Activated T-cell treated with anti-CD3 and anti-CD28 coated beads for 4 hours (primary cell): ENCODE data around the gene CCDC27.

Experiments used
- DNase-seq: peaks from one replicate; pipeline ENCODE4 v3.0.0-alpha.2; 2020

CCDC27 gene

DNA sequence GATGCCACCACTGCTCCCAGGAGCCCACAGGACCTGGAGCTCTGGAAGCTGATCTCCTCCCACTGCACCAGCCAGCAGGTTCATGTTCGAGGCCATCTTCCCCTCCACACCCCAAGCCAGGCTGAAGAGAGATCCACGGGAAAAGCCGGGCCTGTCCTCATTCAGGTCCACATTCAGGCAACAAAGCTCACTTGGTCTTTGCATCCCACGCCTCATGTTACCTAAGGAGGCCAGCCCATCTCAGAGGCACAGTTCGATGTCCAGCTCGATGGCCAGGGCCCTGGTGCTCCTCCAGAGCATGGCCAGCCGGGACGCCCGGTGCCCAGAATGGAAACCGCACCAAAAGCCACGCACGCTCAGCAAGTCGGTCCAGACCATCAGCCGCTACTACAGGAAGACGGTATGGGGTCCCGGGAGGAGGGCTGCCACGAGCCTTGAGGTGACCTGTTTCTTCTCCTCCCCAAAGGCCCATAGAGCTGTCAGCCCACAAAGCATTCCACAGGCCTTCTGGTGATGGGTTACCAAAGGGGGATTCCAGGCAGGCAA lies at the start of gene CCDC27:
TSS of gene CCDC27 (plus strand) at position 51 of the 546 bp plus-strand sequence. CDS start at position 83, 32 bp downstream.
- DNase-seq = no peak

DNA sequence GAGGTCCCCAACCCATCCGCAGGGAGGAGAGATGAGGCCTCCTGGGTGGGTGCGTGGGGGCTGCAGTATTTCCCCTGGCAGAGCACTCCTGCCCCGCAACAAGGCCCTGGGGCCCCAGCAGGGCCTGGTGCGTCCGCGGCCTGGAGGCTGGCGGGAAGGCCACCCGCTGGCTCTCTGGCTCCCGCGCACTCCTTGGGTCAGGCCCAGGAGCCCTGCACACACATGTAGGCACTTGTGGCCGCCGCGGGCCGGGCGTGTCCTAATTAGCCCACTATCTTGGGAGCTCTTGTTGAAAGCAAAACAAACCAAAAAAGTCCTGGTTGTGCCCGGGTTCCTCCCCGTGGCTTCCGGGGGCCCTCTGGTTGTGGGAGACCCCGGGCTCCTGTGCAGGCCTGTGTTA lies 49.7 kb upstream of the CCDC27 start:
- no peak for DNase-seq

DNA sequence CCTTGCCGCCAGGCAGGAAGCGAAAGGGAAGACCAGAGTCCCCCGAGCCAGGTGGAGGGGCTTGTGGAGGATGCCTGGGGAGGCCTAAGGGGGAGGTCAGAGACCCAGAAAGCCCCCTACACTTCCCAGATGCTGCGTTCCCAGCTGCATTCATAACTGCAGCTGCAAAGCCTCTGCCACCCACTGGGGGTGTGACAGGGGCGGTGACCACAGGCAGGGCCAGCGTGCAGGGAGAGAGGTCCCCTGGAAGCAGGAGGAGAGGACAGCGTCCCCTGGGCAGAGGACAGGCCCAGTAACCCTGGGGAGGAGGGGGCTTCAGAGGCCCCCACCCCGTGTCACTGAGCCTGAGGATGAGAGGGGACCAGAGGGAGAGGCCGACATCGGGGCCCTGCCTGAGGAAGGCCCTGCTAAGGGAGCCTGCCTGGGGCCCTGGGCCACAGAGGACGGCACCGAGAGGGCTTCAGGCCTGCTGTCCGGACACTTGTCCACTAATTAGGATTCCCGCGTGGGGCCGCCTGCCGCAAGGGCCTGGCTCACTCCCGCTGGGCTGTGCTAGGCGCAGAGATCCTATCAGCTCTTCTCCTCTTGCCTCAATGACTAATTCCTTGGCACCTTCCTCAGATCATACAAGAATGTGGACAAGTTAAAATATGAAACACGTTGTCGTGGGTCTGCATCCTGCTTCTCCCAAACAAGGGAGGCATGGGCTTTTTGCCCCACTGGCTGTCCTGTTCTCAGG lies 49.1 kb upstream of the CCDC27 start:
- no peak for DNase-seq

DNA sequence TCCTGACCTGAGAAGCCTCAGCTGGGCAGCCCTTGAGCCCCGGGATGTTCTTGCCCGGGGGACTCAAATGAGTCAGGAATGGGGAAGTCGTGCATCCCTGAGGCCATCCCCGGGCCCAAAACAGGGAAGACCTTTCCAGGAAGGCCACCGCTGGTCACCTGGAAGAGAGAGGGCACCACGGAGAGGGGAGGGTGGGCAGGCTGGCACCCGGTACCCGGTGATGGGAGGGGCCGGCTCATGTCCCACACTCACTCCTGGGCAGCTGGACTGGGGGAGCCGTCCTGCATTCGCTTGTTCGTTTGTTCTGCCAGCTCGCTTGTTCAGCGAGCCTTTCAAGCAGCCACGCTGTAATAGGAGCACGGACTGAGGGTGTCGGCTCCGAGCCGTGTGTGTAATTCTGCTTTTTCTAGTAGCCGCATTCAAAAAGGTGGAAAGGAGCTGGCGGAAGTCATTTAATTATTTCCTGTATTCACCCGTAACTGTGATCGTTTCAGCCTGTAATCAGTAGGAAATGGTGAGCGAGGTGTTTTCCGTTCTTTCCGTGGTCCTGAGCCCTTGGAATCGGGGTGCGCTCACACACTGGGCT lies 48.4 kb upstream of the CCDC27 start:
- no peak for DNase-seq

DNA sequence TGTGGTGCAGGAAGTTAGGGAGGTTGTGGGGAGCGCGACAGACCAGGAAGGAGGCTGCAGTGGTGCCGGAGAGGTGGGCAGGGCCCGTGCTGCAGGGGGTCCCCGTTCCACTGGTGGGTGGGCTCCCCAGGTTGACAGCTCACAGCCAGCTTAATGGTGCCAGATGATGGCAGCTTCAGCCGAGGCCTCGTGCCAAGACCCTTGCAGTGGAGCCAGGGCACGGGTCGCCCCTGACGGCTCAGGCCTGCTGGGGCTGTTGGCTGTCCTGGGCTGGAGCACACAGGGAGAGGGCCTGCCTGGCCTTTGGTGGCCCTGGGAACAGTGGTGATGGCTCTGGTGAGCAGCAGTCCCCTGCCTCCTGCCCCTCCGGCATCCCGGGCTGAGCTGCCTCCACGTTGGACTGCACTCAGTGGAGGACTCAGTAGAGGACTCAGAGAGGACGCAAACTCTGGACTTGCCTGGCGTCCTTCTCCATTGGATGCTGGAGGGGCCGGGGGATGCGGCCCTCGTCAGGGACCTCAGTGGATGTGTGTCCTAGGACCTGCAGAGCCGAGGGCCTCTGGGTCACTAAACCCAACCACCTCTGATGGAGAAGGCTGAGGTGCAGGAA lies 46.8 kb upstream of the CCDC27 start:
- no peak for DNase-seq

DNA sequence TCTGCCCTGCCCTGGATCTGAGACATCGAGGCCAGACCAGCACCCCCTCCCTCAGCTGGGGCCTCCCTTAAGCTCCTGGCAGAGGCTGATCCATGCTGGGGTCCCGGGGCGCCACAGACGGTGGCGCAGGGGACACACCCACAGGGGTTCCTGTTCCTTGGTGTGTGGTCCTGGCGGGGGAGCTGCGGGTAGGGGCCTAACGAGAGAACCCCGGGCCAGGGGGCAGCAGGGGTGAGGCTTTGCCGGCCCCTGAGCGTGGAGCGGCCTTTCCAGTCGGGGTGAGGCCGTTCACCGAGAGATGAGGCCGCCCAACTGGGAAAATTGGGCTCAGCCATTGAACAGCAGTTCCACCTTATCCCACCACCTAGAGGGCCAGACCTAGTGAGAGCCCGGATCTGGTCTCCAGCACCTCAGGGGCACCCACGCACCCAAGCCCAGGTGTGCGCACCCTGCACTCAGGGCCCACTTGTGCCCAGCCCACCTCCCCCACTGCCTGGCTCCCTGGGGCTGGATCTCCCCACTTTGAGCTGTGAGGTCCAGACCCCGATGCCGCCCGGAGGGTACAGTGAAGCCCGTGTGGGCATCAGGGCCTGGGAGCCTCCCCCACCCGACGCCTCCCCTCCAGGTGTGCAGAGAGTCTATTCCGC lies 45.5 kb upstream of the CCDC27 start:
- no peak for DNase-seq

DNA sequence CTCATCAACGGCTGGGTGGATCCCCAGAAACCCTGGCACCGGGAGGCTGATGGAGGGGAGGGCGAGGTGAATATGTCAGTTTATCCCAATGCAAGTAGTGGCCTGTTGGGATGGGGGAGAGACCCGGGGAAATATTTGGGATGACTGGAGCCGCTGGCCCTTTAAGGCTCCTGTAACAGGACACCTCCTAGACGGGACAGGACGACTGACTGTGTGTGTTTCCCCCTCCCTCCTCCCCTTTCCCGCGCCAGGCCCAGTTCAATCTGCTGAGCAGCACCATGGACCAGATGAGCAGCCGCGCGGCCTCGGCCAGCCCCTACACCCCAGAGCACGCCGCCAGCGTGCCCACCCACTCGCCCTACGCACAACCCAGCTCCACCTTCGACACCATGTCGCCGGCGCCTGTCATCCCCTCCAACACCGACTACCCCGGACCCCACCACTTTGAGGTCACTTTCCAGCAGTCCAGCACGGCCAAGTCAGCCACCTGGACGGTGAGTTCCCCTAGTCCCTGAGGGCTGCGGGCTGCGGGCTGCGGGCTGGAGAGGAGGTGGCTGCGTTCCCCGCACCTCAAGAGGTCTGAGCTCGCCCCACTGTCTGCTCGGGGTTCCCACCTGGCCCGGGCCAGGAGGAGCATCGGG lies 44.8 kb upstream of the CCDC27 start:
- no peak for DNase-seq

DNA sequence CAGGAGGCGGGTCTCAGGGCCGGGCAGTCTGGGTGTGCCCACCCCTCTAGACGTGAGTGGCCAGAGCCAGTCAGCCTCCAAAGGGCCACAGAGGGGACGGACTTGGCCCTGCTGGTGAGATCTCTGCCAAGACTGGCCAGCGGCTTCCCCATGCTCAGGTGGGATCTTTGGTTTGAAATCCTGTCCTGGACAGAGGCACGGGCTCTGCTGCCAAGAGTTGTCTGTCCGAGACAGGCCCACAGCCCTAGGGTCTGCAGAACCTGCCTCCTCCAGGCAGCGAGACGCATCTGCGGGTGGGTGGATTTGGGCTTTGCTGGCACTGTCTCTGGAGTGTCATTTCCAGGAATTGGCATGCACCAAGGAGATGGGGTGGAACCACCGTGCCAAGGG lies 44.3 kb upstream of the CCDC27 start:
- no peak for DNase-seq

DNA sequence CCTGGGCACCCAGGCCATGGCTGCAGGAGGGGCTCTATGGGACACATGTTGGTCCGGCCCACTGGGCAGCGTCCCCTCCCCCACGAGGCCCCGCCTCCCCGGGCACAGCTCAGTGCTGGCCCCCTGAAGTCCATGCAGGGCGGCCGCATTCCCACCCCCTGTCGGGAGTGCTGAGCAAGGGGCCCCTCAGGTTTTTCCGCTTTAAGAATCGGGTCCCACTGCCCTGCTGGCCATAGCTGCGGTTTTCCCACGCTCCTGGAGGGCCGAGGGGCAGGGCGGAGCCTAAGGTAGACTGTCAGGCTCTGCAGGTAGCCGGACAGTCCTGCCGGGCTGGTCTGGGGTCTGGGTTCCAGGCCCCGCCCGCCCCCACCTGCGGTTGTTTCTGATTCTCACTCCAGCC lies 43.5 kb upstream of the CCDC27 start:
- DNase-seq = no peak

DNA sequence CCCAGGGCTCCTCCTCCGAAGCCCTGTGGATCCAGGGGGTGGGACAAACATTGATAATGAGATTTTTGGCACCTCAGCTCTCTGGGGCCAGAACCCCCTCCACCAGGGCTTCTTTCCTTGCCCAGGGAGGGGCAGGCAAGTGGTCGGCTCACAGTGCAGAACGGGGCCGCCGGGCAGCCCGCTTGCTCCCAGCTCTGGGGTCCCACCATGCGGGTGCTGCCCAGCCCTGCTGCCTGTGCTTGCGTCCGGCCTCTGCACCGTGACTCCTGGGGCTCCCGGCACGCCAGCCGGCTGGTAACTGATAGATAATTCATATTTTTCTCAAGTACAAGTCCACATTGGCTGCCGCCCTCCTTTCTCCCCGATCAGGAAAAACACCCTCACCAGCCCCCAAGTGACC lies 42.0 kb upstream of the CCDC27 start:
- no peak for DNase-seq

DNA sequence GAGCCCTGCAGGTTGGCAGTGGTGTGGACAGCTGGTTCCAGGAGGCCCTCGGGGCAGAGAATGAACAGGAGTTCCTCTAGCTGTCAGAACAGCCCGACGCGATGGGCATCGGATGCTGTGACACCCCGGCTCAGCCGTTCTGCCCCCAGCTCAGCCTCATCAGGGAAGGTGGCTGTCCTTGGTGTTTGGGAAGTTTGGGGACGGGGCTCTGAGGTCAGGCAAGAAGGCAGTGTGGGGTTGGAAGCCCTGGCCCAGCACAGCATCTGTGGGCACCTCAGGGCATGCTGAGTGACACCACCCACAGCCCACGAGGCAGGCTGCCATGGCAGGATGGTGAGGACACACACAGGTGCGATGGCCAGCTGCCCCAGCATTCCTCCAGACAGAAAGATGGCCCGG lies 40.9 kb upstream of the CCDC27 start:
- no peak for DNase-seq

DNA sequence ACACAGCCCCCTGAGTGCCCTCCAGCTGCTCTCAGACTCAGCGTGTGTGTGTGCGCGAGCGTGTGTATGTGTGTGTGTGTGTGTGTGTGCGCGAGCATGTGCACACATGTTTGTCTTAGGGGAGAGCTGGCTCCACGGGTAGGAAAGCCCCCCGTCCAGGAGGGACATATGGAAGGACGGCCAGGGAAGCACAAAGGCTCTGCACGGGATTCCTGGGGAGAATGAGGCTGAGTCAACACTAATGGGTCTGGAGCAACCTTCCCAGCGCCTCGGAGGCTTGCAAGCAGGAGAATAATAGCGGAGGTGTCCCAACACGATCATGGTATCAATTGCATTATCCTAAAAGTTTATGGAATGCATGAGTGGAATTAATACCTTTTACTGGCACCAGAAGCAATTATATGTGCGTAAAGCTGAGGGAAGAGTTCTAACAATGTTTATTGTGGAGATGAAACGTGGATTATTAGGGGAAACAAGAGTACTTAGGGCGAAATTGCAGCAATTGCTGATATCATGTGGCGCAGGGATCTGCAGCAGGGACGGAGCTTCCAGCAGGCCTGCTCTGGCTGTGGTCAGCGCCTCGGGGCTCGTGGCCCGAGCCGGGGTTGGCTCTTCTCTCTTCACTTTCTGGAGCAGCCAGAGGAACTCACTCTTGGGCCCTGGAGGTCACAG lies 40.3 kb upstream of the CCDC27 start:
- no peak for DNase-seq

DNA sequence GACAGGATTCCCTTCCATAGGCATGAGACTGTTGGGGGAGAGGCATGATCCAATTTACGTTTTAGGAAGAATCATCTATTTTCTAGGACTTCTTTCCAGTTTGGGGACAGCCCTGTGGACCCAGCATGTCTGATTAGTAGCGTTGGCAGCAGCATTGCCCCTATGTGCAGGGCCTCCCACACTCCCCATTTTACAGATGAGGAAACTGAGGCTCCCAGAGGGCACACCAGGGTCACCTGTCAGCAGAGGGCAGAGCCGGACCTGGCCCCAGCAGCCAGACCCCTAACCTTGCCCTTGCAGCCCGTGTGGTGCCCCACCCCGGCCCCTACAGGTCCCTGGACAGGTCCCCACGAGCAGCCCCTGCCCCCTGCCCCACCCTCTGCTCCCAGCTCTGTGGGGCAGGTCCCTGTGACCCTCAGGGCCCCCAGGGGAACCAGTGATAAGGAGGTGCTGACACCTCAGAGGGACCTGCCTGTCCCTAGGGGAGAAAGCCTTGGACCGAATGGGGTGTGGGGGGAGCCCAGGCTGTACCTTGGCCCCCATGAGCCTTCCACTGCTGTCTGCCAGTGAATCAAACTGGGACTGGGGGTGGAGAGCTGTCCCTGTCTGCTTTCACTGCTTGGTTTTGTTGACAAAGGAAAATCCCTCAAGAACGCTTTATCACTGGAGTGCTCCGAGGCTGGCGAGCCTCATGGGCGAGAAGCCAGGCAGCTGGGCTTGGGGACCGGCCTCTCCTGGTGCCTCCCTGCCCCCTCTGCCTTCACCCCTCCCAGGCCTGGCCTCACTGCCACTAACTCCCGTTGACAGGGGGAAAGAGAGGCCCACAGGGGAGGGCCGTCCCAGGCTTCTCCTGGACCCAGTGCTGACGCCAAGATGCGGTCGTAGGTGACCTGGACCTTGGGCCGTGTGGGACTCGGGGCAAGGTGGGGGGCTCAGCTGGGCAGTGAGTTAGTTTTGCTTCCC lies 39.4 kb upstream of the CCDC27 start:
- DNase-seq = no peak

DNA sequence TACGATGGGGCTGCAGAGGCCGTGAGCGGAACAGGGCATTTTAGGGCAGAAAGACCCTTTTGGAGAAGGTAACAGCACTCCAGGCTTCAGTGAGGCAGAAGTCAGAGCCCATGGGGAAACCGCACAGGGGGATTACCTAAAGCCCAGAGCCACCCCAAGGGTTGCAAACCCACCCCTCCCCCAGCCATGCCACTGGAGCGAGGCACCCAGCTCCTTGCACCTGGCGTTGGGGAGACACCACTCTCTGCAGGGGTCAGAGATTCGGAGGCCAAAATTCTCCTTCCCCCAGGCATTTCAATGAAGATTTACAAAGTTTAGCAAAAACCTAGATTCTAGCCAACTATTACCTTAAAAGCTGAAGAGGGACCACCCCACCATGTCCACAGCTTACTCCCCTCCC lies 38.4 kb upstream of the CCDC27 start:
- DNase-seq = no peak

DNA sequence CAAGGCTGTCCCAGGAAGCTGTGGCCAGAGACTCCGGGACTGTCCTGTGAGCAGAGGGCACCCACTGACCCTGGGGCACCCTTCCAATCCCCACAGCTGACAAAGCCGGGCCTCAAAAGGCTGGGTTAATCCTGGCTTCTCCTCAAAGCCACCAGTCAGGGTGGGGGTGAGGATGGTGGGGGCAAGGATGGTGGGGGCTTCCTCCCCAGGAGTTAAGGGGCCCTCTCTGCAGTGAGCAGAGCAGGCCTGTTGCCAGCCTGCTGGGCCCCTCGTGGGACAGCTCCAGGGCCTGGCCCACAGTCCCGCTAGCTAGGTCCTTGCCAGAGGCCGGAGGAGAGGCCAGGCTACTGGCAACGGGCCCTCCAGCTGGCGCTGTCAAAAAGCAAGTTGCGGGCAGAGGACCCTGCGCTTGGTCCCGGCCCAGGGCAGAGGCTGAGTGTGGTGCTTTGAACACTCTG lies 37.9 kb upstream of the CCDC27 start:
- no peak for DNase-seq

DNA sequence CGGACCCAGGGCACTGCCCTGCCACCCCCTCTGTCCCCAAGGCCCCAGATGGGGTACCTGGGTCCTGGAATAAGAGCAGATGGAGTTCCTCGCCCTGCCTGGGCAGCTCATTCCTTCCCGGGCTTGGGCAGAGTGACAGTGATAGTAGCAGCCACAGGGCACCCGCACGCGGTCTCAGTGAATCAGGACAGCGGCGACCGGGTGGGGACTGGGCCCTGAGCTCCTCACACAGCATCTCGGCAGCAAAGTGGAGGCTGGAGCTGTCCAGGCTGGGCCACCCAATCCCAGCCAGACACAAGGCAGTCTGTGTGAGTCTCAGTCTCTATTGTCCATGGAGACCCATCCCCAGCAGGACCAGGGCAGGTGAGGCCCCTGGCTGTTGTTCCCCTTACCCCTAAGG lies 37.4 kb upstream of the CCDC27 start:
- no peak for DNase-seq

DNA sequence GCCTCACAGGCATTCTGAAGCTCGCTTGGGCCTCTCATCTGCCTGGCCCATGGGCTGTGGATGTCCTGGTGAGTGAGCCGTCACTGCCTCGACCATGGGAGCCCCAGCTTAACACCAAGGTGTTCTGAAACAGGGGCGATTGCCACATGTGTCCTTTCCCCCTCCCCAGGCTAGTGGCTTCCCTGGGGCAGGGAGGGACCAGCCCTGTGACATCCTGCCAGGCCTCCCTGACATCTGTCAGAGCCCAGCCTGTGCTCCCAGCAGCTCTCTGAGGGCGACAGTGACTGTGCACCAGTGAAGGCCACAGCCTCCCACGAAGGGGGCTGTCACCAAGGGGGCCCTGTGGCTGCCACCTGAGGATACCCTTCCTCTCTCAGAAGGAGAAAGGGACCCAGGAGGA lies 35.9 kb upstream of the CCDC27 start:
- DNase-seq = no peak

DNA sequence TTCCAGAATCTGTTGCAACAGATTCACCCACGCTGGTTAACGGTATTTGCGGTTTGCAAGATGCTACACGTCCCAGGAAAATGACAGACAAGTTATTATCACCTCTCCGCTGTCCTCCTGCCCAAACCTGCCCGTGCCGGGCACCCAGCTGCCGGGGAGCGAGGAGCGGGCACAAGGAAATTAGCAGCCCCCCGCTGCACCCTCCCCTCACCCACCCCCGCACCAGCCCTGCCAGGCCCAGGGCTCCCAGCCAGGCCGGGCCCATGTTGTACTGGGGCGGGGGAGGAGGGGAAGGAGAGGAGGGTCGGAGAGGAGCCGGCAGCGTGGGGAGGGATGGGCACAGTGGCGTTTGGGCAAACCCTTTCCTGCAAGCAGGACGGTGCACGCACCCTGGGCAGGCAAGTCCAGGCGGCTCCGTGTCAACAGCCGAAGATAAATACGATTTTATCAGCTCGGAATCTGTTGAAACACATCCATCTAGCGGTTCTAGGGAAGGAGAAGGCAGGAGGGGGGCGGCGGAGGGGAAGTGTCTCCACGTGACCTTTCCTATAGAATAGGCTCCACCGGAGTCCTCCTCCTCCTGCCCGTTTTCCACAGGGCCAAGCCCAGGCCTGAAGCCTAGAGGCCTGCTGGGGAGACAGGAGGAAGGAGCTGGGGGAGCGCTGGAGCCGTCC lies 35.1 kb upstream of the CCDC27 start:
- DNase-seq = no peak

DNA sequence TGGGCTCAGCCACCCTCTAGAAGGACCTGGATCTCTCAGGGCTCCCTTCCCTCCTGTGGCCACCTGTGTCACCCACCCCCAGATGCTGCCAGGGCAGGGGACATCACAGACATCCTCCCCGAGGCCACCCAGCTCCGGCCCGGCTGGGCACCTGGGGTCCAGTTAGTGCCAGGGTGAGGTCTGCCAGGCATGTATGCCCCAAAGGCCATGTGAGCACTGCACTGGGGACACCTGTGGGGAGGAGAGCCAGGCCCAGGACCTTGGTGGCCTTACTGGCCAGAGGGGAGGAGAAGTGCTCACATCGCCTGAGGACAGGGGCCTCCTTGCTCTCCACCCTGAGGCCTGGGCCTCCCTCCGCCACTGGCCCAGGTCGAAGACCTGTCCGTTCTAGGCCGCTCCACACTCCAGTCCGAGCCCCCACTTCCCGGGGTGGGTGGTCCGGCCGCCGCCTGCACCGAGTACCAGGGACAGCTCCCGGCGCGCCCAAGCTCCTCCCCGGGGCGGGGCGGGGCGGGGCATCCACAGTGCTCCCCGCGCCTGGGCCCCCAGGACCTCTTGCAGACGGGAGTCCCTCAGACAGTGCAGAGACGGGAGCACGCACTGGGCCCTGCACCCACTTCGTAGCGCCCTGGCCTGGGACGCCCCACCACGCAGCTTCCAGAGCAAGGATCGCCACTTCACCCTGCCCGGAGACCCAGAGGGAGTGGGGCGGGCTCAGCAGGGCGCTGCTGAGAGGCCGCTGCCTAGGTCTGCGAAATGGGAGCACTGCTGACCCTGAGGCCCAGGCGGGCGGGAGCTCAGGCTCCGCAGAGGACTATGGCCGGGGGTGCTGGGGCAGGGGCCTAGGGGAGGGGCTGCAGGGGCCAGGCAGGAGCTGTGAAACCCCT lies 34.3 kb upstream of the CCDC27 start:
- DNase-seq = no peak

DNA sequence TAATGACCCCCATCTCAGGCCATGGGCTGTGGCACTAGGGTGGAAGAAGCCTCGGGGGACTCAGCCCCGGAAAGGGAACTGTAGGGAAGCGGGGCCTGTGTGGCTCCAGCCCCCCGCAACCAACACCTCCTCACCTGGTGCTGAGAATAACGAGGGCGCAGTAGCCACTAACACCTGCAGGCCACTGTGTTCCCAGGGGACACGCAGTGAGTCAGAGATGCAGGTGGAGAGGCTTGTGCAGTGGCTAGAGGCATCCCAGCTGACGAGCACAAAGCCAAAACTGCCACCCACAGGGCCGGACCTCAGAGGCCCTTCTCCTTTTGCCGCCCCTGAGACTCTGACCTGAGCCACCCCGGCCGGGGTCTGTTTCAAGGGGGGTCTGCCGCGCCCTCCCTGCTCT lies 33.5 kb upstream of the CCDC27 start:
- no peak for DNase-seq
